Left ventricle myocardium inferior (tissue), 1 donor: ENCODE results near the gene KCNMA1. TPM values are rescaled to one million over a fixed set of nuclear protein-coding genes. Genes with fewer than 3 reads are reported as not detected.

Experiments used
- DNase-seq: peaks from one replicate; pipeline ENCODE4 v3.0.0-alpha.2; 2020
- H3K27ac ChIP-seq: fragments of 200-600 bp; replicated peaks from 2 replicates; pipeline ENCODE4 v1.8.0; 2021
- H3K27me3 ChIP-seq: fragments of 200-600 bp; 2 replicates; pipeline ENCODE4 v1.8.0; 2021; ENCODE audit warnings: low read depth
- H3K36me3 ChIP-seq: fragments of 200-600 bp; 2 replicates; pipeline ENCODE4 v1.8.0; 2021
- H3K4me1 ChIP-seq: fragments of 200-600 bp; 2 replicates; pipeline ENCODE4 v1.8.0; 2021
- H3K4me3 ChIP-seq: fragments of 200-600 bp; 2 replicates; pipeline ENCODE4 v1.8.0; 2021; ENCODE audit warnings: mild to moderate bottlenecking, moderate library complexity
- H3K9me3 ChIP-seq: fragments of 200-600 bp; replicated peaks from 2 replicates; pipeline ENCODE4 v1.8.0; 2021
- CTCF ChIP-seq: fragments of 200-600 bp; IDR thresholded peaks from 2 replicates; pipeline ENCODE4 v1.8.0; 2021; ENCODE audit warnings: antibody characterized with exemption, mild to moderate bottlenecking, borderline replicate concordance
- intact Hi-C: fragments of 100-400 bp; cut with micrococcal nuclease; formaldehyde crosslinking; loops from one replicate; pipeline ENCODE4 v1.11.0; 2022
- total RNA-seq: library from RNA; stranded (reverse); fragmentation: NEBNext Ultra II Directional; extraction: Animal tissue kit (Norgen Biotek cat#: 25700); gene quantifications from one replicate; pipeline ENCODE4 v1.2.1, GENCODE V29; 2021
- donor health status: DM: no; HTN: yes; CAD: no; lungs with severe emphysema.

KCNMA1 gene
- total RNA-seq, 1 donor from 2014 or later: 1.8 TPM

- no peaks in the 10 kb centered on the region for H3K36me3 ChIP-seq
- intact Hi-C loops: no loop called here
- DNase-seq: no peak
Measured at GRCh38 chr10:77091597-77092165, 545.9 kb downstream of the KCNMA1 start.

DNA sequence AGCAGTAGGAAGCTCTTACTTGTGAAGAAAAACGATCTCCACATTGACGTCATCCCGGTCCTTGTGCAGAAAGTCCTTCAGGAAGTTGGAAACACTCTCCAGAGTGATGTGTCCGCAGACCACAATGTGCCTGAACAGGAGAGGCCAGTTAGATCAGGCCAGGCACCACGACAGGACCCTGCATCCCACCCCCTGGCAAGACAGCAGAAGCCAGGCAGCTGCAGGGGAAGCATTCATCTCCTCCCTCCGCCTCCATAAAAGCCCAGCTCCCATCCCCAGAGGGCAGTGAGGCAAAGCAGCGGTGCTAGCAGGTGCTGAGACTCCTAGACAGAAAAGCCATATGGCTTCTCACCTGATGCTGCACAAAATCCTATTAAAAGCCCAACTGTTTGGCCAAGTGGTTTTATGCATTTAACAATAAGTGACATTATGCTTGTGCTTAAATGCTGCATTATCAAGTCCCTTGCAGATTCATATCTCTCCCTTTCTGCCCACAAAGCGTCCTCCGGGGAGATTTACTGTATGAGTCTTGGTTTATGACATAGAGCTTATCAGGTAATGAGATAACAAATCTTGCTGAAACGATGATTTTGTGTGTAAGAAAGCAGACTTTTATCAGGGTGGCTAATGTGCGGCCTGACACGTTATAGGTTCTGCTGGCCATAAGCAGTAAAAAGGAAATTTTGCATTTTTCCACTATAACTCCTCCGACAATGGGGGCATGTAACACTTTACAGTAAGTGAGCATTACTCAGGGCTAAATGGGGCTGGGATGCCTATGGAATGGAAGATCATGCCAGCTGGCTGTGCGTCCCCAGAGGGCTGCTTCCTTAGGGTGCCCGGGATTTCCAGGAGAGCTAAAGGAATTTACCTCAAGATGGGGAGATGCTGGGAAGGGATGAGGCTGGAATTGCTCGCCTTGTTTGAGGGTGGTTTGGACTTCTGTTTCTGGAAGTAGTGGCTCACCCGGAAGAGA, 546.9 kb downstream of the KCNMA1 start:
- Histone ChIP-seq H3K27ac (no peak overlapping the region), H3K36me3 (no peaks in the 10 kb centered on the region), H3K27me3 (peaks cover 18% of the 10 kb centered on the region), H3K4me3 (no peak overlapping the region), H3K9me3 (no peaks in the 10 kb centered on the region), H3K4me1 (no peaks in the 10 kb centered on the region)
- no peak for DNase-seq
- intact Hi-C loops: no loop called here
- no peak for TF ChIP-seq CTCF

More at GRCh38 chr10:77091597-77092165, 545.9 kb downstream of the KCNMA1 start:
- no peak for TF ChIP-seq CTCF
- Histone ChIP-seq H3K27me3 (peaks cover 27% of the 10 kb centered on the region), H3K4me1 (no peaks in the 10 kb centered on the region), H3K9me3 (no peaks in the 10 kb centered on the region), H3K27ac (no peak overlapping the region), H3K4me3 (no peak overlapping the region)

GRCh38 chr10:77087366-77087765, 550.2 kb downstream of the KCNMA1 start:
- no peak for DNase-seq
- Histone ChIP-seq H3K4me3 (no peak overlapping the region), H3K36me3 (no peaks in the 10 kb centered on the region), H3K27me3 (no peaks in the 10 kb centered on the region), H3K9me3 (no peaks in the 10 kb centered on the region), H3K27ac (no peak overlapping the region), H3K4me1 (peaks cover 8% of the 10 kb centered on the region)
- intact Hi-C loops: no loop called here
- no peak for TF ChIP-seq CTCF

DNA sequence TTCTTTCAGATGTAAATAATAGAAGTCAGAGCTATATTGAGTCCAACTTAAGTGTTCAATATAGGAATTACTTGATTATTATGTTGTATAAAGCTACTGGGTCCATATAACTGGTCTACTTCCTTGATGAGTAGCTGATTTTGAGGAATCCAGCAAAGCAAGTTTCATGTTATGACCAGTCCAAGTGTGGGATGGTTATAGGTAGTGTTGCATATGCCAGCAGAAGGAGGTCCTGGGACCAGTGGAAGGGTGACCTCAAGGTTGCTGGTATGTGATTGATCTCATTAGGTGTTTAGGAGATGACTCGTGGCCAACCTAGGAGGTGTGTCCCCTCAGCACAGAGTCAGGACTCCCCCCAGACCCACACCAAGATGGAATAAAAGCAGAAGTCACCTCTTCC, 551.5 kb downstream of the KCNMA1 start:
- Histone ChIP-seq H3K27ac (no peak overlapping the region), H3K27me3 (no peaks in the 10 kb centered on the region)

DNA sequence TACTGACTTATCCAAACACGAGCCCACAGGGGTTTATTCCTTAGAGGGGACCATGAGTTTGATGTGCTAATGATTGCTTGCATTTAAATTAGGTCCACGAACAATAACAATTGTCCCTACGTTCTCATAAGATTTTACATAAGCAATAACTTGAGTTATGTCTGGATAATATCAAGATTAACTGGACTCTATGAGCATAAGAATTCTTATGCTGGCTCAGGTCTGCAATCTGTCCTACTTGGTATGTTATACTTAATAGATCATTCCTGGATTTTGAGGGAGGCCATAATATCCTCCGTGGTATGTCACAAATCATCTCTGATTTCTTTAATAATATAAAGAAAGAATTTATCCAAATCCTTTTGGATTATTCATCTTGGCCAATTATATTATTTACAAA, 552.3 kb downstream of the KCNMA1 start:
- no peak for DNase-seq
- H3K9me3 ChIP-seq: no peaks in the 10 kb centered on the region
- no peaks in the 10 kb centered on the region for H3K27me3 ChIP-seq
- no peak overlapping the region for H3K27ac ChIP-seq
- H3K4me3 ChIP-seq: no peak overlapping the region
- intact Hi-C loops: no loop called here
- peaks cover 11% of the 10 kb centered on the region for H3K4me1 ChIP-seq
- H3K36me3 ChIP-seq: no peaks in the 10 kb centered on the region
- no peak for TF ChIP-seq CTCF

More for the DNA sequence above, 551.5 kb downstream of the KCNMA1 start:
- H3K36me3 ChIP-seq: no peaks in the 10 kb centered on the region
- DNase-seq: no peak
- no peaks in the 10 kb centered on the region for H3K9me3 ChIP-seq
- peaks cover 11% of the 10 kb centered on the region for H3K4me1 ChIP-seq
- intact Hi-C loops: no loop called here
- TF ChIP-seq CTCF: no peak
- no peak overlapping the region for H3K4me3 ChIP-seq
